ENCODE results near the gene RFC4.

RFC4 gene

GRCh38 chr3:186757686-186758220 lies 48.5 kb downstream of the RFC4 start:
- DNase-seq (ENCODE audit: low read depth), result no peak
- no peak overlapping the region for H3K4me3 ChIP-seq (ENCODE audit: low read depth, low read length)
- TF ChIP-seq, protein P1, sequence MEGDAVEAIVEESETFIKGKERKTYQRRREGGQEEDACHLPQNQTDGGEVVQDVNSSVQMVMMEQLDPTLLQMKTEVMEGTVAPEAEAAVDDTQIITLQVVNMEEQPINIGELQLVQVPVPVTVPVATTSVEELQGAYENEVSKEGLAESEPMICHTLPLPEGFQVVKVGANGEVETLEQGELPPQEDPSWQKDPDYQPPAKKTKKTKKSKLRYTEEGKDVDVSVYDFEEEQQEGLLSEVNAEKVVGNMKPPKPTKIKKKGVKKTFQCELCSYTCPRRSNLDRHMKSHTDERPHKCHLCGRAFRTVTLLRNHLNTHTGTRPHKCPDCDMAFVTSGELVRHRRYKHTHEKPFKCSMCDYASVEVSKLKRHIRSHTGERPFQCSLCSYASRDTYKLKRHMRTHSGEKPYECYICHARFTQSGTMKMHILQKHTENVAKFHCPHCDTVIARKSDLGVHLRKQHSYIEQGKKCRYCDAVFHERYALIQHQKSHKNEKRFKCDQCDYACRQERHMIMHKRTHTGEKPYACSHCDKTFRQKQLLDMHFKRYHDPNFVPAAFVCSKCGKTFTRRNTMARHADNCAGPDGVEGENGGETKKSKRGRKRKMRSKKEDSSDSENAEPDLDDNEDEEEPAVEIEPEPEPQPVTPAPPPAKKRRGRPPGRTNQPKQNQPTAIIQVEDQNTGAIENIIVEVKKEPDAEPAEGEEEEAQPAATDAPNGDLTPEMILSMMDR (conservative IDR thresholded peaks at IDR 0.05; ENCODE audit: low read depth, low read length), result no peak

- TF ChIP-seq, protein P1 (conservative IDR thresholded peaks at IDR 0.05; ENCODE audit: low read depth, low read length), result no peak
- DNase-seq (ENCODE audit: low read depth), result no peak
- no peak overlapping the region for H3K4me3 ChIP-seq (ENCODE audit: low read depth, low read length)
These were observed 49.1 kb downstream of the RFC4 start for GRCh38 chr3:186757214-186757613.

- no peak for DNase-seq (ENCODE audit: low read depth)
- no peak overlapping the region for H3K4me3 ChIP-seq (ENCODE audit: low read depth, low read length)
- TF ChIP-seq, protein P1 (conservative IDR thresholded peaks at IDR 0.05; ENCODE audit: low read depth, low read length), result no peak
These were observed 51.4 kb downstream of the RFC4 start for GRCh38 chr3:186754871-186755270.

DNA sequence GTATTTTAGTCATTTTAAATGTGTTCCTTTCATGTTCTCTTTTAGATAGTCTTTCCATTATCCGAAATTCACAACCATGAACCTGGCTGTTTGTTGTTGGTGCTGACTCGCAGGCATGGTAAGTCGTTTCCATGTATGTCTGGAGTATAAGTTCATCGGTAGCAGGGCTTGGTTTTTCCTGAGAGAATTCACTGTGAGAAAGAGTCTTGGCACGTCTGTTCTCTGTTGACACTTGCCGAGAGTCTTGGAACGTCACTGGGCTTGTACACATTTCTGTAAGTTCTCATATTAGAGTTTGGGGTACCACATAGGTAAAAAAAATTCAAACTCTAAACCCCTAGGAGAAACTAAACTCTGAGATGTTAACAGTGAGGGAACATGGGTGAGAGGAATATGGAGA lies 52.3 kb downstream of the RFC4 start:
- H3K4me3 ChIP-seq (ENCODE audit: low read depth, low read length), result no peak overlapping the region
- no peak for DNase-seq (ENCODE audit: low read depth)
- TF ChIP-seq, protein P1 (conservative IDR thresholded peaks at IDR 0.05; ENCODE audit: low read depth, low read length), result no peak

- DNase-seq (ENCODE audit: low read depth), result no peak
- TF ChIP-seq, protein P1 (conservative IDR thresholded peaks at IDR 0.05; ENCODE audit: low read depth, low read length), result no peak
- no peak overlapping the region for H3K4me3 ChIP-seq (ENCODE audit: low read depth, low read length)
These were observed 54.8 kb downstream of the RFC4 start for GRCh38 chr3:186751480-186751879.

- DNase-seq (ENCODE audit: low read depth), result no peak
- H3K4me3 ChIP-seq (ENCODE audit: low read depth, low read length), result no peak overlapping the region
- TF ChIP-seq, protein P1 (conservative IDR thresholded peaks at IDR 0.05; ENCODE audit: low read depth, low read length), result no peak
These were observed 56.0 kb downstream of the RFC4 start for GRCh38 chr3:186750316-186750715.

DNA sequence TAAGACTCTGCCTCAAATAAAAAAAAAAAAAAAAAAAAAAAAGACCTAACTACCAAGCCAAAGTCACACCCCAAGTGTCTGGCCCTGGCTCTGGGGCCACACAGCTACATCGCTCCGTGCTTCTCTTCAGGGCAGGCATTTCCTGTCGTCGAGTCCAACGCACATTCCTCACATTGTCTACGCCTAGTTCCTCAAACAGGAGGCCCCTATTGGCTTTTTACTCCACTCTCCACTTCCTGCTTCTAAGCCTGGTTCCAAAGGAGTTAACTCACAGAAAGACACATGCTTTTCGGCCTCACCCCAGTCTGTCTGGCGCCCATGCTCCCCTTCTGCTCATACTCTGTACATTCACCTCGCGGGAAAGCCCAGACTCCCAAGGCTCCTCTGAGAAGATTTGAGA lies 60.3 kb downstream of the RFC4 start:
- peak; percentile 78 for DNase-seq (ENCODE audit: low read depth)

More for the DNA sequence above, 60.3 kb downstream of the RFC4 start:
- TF ChIP-seq, protein P1 (conservative IDR thresholded peaks at IDR 0.05; ENCODE audit: low read depth, low read length), result no peak
- no peak overlapping the region for H3K4me3 ChIP-seq (ENCODE audit: low read depth, low read length)
